ENCODE data around the gene CYB561D2. TPM values are rescaled to one million over a fixed set of nuclear protein-coding genes. Genes with fewer than 3 reads are reported as not detected.

The CYB561D2 gene
- total and polyA plus RNA-seq, 9 donors, result 6.1 to 9.1 (median 7.9) TPM

- Histone ChIP-seq H3K9me3 (replicated peaks; ENCODE audit: control insufficient read depth, low read depth, low read length) (no peaks in the 10 kb centered on the region), H3K27me3 (ENCODE audit: control insufficient read depth, insufficient read depth, low read length) (no peaks in the 10 kb centered on the region), H3K36me3 (ENCODE audit: control insufficient read depth, insufficient read depth, low read length) (peaks cover 49% of the 10 kb centered on the region), H3K4me1 (ENCODE audit: control insufficient read depth, insufficient read depth, low read length) (peaks cover 48% of the 10 kb centered on the region), H3K4me3 (ENCODE audit: low read length) (no peak overlapping the region), H3K27ac (ENCODE audit: low read length) (no peak overlapping the region)
- 95% methylated on average over 14 of the region's 19 CpGs for WGBS (ENCODE audit: insufficient coverage)
- DNase-seq, result no peak
These were observed 19.2 kb upstream of the CYB561D2 start for GRCh38 chr3:50331364-50331907.

DNA sequence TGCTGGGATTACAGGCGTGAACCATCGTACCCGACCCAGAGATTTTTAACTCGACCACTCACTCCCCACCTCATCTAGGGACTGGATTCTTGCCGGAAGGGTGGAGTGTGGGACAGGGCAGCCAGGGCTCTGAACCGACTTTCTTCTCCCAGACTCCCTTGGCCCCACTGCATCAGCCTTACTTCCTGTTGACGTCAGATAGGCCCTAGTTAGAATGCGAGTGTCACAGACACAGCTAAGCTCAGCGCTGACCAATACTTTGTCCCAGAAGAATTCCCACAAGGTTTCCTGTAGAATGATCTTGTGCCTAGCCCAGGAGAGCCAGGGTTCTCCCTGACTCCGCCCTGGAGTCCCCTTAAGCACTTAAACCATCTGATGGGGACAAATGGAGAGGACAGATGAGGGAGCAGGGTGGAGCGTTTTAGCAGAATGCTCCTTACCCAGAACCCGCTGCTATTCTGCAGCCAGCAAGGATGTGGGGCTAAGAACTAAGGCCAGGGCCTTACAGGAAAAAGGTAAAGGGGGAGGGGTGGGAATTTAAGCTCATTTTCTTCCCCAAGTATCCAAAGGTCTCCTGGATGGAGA, 16.8 kb upstream of the CYB561D2 start:
- peak; percentile 86 for DNase-seq
- Histone ChIP-seq H3K27me3 (ENCODE audit: control insufficient read depth, insufficient read depth, low read length) (no peaks in the 10 kb centered on the region), H3K4me3 (ENCODE audit: low read length) (no peak overlapping the region), H3K9me3 (replicated peaks; ENCODE audit: control insufficient read depth, low read depth, low read length) (no peaks in the 10 kb centered on the region), H3K4me1 (ENCODE audit: control insufficient read depth, insufficient read depth, low read length) (peaks cover 49% of the 10 kb centered on the region), H3K36me3 (ENCODE audit: control insufficient read depth, insufficient read depth, low read length) (peaks cover 49% of the 10 kb centered on the region), H3K27ac (ENCODE audit: low read length) (peak overlapping the region; percentile 89)
- WGBS (ENCODE audit: insufficient coverage), result 64% methylated on average over 3 of the region's 12 CpGs

DNA sequence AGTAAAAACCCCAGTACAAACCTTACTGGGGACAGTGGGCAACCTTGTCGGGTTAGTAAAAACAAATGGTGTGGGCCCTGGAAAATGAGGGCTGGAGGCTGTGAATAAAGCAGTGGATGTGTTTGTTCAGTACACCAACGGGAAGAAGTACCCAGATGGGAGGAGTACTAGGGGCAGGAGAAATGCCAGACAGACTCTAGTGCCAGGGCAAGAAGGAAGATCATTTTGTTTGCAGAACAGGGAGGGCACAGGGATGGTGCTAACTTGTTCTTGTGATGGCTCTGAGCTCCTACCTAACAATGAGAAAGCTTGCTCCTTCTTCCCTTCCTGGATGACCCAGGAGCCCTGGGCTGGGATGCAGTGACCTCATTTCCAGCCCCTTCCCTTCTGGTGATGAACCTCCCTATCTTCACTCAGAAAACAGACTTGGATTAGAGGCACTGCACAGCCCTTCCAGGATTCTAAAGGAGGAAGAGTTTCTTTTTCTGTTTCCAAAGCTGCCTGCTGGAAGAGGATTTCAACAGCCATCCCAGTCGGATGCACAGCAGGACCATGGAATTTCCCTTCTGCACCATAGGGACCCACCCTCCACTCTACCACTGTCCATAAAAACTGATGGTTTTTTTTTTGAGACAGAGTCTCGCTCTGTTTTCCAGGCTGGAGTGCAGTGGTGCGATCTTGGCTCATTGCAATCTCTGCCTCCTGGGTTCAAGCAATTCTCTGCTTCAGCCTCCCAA, 16.2 kb upstream of the CYB561D2 start:
- DNase-seq, result no peak
- H3K27ac ChIP-seq (ENCODE audit: low read length), result peak overlapping the region; percentile 89
- H3K9me3 ChIP-seq (replicated peaks; ENCODE audit: control insufficient read depth, low read depth, low read length), result no peaks in the 10 kb centered on the region
- H3K4me1 ChIP-seq (ENCODE audit: control insufficient read depth, insufficient read depth, low read length), result peaks cover 56% of the 10 kb centered on the region
- H3K36me3 ChIP-seq (ENCODE audit: control insufficient read depth, insufficient read depth, low read length), result peaks cover 46% of the 10 kb centered on the region
- H3K27me3 ChIP-seq (ENCODE audit: control insufficient read depth, insufficient read depth, low read length), result no peaks in the 10 kb centered on the region
- H3K4me3 ChIP-seq (ENCODE audit: low read length), result no peak overlapping the region
- WGBS (ENCODE audit: insufficient coverage), result 50% methylated on average over 4 of the region's 5 CpGs

DNA sequence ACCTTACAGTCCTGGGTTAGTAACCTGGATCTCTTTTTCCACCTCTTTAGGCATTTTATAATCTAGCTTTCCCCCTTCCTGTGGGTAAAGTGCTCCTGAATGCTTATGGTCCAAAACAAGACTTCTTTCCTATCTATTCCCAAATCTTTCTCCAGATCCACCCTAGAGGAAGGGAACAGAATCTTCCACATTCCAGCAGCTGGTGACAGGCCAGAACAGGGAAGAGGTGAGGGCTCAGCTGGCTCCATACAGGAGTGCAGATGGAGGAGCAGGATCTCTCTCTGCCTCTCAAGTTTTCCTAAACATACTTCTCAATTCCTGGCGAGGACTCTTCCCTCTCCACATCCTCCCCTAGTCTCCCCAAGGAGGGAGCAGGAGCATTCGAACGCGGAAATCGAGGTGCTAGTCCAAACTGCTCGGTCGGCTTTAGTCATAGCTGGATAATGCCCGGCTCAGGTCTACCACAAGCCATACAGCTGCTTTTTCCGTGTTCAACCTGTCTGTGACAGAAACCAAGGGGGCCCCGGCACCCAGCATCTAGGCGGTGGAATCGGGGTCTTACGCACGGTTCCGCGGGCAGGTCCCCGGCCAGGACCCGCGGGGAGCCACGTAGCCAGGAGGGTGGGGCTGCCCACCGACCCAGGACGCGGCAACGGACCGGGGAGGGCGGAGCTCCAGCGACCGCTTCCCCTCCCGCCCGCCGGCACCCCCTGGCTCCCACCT, 14.0 kb upstream of the CYB561D2 start:
- peaks cover 25% of the 10 kb centered on the region for H3K36me3 ChIP-seq (ENCODE audit: control insufficient read depth, insufficient read depth, low read length)
- WGBS (ENCODE audit: insufficient coverage), result under 1% methylated on average over 29 of the region's 31 CpGs
- H3K4me3 ChIP-seq (ENCODE audit: low read length), result peak overlapping the region; percentile 80
- DNase-seq, result peak; percentile 74
- peaks cover 76% of the 10 kb centered on the region for H3K4me1 ChIP-seq (ENCODE audit: control insufficient read depth, insufficient read depth, low read length)
- H3K9me3 ChIP-seq (replicated peaks; ENCODE audit: control insufficient read depth, low read depth, low read length), result no peaks in the 10 kb centered on the region
- no peaks in the 10 kb centered on the region for H3K27me3 ChIP-seq (ENCODE audit: control insufficient read depth, insufficient read depth, low read length)
- H3K27ac ChIP-seq (ENCODE audit: low read length), result peak overlapping the region; percentile 98

- Histone ChIP-seq H3K9me3 (replicated peaks; ENCODE audit: control insufficient read depth, low read depth, low read length) (no peaks in the 10 kb centered on the region), H3K27ac (ENCODE audit: low read length) (peak overlapping the region; percentile 98), H3K4me1 (ENCODE audit: control insufficient read depth, insufficient read depth, low read length) (peaks cover 81% of the 10 kb centered on the region), H3K4me3 (ENCODE audit: low read length) (peak overlapping the region; percentile 80), H3K36me3 (ENCODE audit: control insufficient read depth, insufficient read depth, low read length) (peaks cover 17% of the 10 kb centered on the region), H3K27me3 (ENCODE audit: control insufficient read depth, insufficient read depth, low read length) (no peaks in the 10 kb centered on the region)
- peak; percentile 100 for DNase-seq
- under 1% methylated on average over 75 of the region's 79 CpGs for WGBS (ENCODE audit: insufficient coverage)
These were observed 13.3 kb upstream of the CYB561D2 start for GRCh38 chr3:50337175-50337861.

GRCh38 chr3:50338965-50339364, 11.7 kb upstream of the CYB561D2 start:
- H3K27me3 ChIP-seq (ENCODE audit: control insufficient read depth, insufficient read depth, low read length), result no peaks in the 10 kb centered on the region
- peak overlapping the region; percentile 10 for H3K4me3 ChIP-seq (ENCODE audit: low read length)
- 60% methylated on average over 4 of the region's 5 CpGs for WGBS (ENCODE audit: insufficient coverage)
- peaks cover 73% of the 10 kb centered on the region for H3K4me1 ChIP-seq (ENCODE audit: control insufficient read depth, insufficient read depth, low read length)
- no peaks in the 10 kb centered on the region for H3K9me3 ChIP-seq (replicated peaks; ENCODE audit: control insufficient read depth, low read depth, low read length)
- peaks cover 12% of the 10 kb centered on the region for H3K36me3 ChIP-seq (ENCODE audit: control insufficient read depth, insufficient read depth, low read length)
- H3K27ac ChIP-seq (ENCODE audit: low read length), result peak overlapping the region; percentile 98
- DNase-seq, result no peak

- Histone ChIP-seq H3K27ac (ENCODE audit: low read length) (peak overlapping the region; percentile 88), H3K4me3 (ENCODE audit: low read length) (peak overlapping the region; percentile 58), H3K9me3 (replicated peaks; ENCODE audit: control insufficient read depth, low read depth, low read length) (no peaks in the 10 kb centered on the region), H3K4me1 (ENCODE audit: control insufficient read depth, insufficient read depth, low read length) (peaks cover 66% of the 10 kb centered on the region), H3K27me3 (ENCODE audit: control insufficient read depth, insufficient read depth, low read length) (no peaks in the 10 kb centered on the region), H3K36me3 (ENCODE audit: control insufficient read depth, insufficient read depth, low read length) (peaks cover 5% of the 10 kb centered on the region)
- WGBS (ENCODE audit: insufficient coverage), result 72% methylated on average over 8 of the region's 14 CpGs
- no peak for DNase-seq
These were observed 11.0 kb upstream of the CYB561D2 start for GRCh38 chr3:50339485-50340146.

DNA sequence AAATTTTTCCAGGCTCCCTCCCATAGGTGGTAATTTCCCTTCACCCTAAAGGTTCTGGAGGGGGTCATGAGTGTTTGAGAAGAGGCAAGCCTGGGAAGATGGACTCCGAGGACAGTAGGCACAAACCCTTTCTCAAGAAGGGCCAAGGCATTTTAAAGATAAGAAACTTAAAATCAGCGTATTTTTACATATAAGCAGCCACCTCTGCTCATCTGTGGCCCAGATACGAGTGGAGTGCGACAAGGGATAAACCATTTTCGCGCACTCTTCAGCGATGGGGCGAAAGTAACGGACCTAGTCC, 10.6 kb upstream of the CYB561D2 start:
- Histone ChIP-seq H3K4me3 (ENCODE audit: low read length) (peak overlapping the region; percentile 58), H3K4me1 (ENCODE audit: control insufficient read depth, insufficient read depth, low read length) (peaks cover 66% of the 10 kb centered on the region), H3K36me3 (ENCODE audit: control insufficient read depth, insufficient read depth, low read length) (peaks cover 4% of the 10 kb centered on the region), H3K9me3 (replicated peaks; ENCODE audit: control insufficient read depth, low read depth, low read length) (no peaks in the 10 kb centered on the region), H3K27ac (ENCODE audit: low read length) (peak overlapping the region; percentile 88), H3K27me3 (ENCODE audit: control insufficient read depth, insufficient read depth, low read length) (no peaks in the 10 kb centered on the region)
- 19% methylated on average over 8 of the region's 9 CpGs for WGBS (ENCODE audit: insufficient coverage)
- DNase-seq, result no peak

DNA sequence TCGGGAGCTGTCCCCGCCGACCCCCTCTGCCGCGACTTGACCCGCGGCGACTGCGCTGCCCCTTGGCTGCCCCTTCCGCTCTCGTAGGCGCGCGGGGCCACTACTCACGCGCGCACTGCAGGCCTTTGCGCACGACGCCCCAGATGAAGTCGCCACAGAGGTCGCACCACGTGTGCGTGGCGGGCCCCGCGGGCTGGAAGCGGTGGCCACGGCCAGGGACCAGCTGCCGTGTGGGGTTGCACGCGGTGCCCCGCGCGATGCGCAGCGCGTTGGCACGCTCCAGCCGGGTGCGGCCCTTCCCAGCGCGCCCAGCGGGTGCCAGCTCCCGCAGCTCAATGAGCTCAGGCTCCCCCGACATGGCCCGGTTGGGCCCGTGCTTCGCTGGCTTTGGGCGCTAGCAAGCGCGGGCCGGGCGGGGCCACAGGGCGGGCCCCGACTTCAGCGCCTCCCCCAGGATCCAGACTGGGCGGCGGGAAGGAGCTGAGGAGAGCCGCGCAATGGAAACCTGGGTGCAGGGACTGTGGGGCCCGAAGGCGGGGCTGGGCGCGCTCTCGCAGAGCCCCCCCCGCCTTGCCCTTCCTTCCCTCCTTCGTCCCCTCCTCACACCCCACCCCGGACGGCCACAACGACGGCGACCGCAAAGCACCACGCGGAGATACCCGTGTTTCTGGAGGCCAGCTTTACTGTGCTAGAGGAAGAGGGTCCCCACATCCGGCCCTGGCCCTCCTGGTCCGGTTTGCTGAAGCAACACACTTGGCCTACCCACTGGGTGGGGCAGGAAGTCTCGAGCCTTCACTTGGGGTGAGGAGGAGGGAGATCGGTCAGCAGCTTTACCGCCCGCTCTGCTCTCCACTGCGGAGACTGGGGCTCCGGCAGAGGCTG, 10.0 kb upstream of the CYB561D2 start, which contains the start of gene RASSF1:
Gene RASSF1 (minus strand): TSS at position 389 of the 882 bp plus-strand sequence. CDS start 31 bp downstream, at position 358.
- H3K27me3 ChIP-seq (ENCODE audit: control insufficient read depth, insufficient read depth, low read length), result peaks cover 3% of the 10 kb centered on the region
- peaks cover 4% of the 10 kb centered on the region for H3K36me3 ChIP-seq (ENCODE audit: control insufficient read depth, insufficient read depth, low read length)
- 2% methylated on average over 64 of the region's 85 CpGs for WGBS (ENCODE audit: insufficient coverage)
- peak; percentile 96 for DNase-seq
- H3K9me3 ChIP-seq (replicated peaks; ENCODE audit: control insufficient read depth, low read depth, low read length), result no peaks in the 10 kb centered on the region
- peak within 1 kb of the TSS; percentile 88 for H3K27ac ChIP-seq (ENCODE audit: low read length)
- H3K4me3 ChIP-seq (ENCODE audit: low read length), result peak within 1 kb of the TSS; percentile 58
- H3K4me1 ChIP-seq (ENCODE audit: control insufficient read depth, insufficient read depth, low read length), result peaks cover 66% of the 10 kb centered on the region
